KOPT-K1 (cell line): ENCODE measurements around the gene CDK5RAP2.

Experiments
- H3K27ac ChIP-seq: fragments of 200-600 bp; sonication (generic); 2 replicates; pipeline ENCODE4 v1.5.1; 2016; ENCODE audit warnings: antibody characterized with exemption, mild to moderate bottlenecking, low read depth, low read length; ENCODE audit not compliant: poor library complexity, severe bottlenecking
- H3K36me3 ChIP-seq: fragments of 200-600 bp; sonication (generic); 2 replicates; pipeline ENCODE4 v1.5.1; 2017; ENCODE audit warnings: antibody characterized with exemption, mild to moderate bottlenecking, low read length, moderate library complexity; ENCODE audit not compliant: insufficient read depth
- H3K9me3 ChIP-seq: fragments of 200-600 bp; sonication (generic); 2 replicates; pipeline ENCODE4 v1.5.1; 2017; ENCODE audit warnings: antibody characterized with exemption, low read length, mild to moderate bottlenecking; ENCODE audit not compliant: insufficient read depth, poor library complexity, severe bottlenecking

The CDK5RAP2 gene

DNA sequence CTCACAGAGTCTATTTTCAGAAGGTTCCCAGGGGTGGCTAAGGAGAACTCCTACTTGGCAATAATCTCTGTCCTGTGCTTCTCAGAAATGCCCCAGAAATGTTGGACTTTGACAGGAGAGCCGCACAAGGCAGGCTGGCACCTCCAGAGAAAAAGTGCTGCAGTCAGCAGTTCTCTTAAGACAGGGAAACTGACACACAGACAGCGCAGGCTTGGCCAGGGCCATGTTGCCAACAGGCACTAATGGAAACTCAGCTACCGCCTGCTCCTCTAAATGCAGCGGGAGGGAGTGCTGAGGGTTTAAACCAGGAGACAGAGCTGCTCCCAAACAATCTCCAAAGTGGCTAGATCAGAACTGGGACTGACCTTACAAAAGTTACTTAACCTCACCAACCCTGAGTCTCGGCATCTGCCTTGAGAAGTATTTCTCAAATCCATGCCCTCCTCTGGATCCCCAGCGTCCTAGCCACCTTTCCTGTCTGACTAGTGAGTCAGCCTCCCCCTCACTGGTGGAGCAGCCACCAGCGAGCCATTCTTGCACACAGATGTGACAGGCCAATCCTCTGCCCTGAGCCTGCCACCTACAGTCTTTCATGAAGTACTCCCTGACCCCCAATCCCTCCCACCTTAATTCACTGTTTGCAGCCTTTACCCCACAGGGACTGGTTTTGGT is 186.4 kb downstream of the CDK5RAP2 start:
- H3K36me3 ChIP-seq = peaks cover 84% of the 10 kb centered on the region
- peak overlapping the region; percentile 4 for H3K27ac ChIP-seq

GRCh38 chr9:120392711-120393110 is 187.3 kb downstream of the CDK5RAP2 start:
- Histone ChIP-seq H3K36me3 (peaks cover 85% of the 10 kb centered on the region), H3K27ac (no peak overlapping the region)

More for the DNA sequence above, 186.4 kb downstream of the CDK5RAP2 start:
- no peaks in the 10 kb centered on the region for H3K9me3 ChIP-seq

GRCh38 chr9:120392245-120392644 is 187.7 kb downstream of the CDK5RAP2 start:
- Histone ChIP-seq H3K9me3 (no peaks in the 10 kb centered on the region), H3K36me3 (peaks cover 86% of the 10 kb centered on the region), H3K27ac (no peak overlapping the region)

More at GRCh38 chr9:120392711-120393110, 187.3 kb downstream of the CDK5RAP2 start:
- H3K9me3 ChIP-seq = no peaks in the 10 kb centered on the region

DNA sequence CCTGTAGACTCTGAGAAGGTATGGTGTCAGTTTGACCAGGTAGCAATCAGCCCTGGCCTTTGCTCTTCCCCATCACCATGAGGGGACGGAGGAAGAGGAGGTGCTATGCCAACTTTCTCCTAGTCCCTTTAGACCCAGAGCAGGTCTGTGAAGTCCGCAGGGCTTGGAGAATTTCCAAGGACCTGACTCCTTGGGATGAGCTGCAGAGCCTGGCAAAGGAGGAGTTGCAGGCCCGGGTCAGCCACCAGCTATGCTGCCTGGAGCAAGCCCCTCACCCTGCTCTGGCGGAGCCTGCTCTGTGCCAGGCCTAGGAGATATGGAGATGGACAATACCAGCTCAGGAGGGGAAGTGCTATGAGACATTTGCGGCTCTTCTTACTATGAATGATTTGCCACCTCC is 188.3 kb downstream of the CDK5RAP2 start:
- H3K27ac ChIP-seq = no peak overlapping the region
- H3K36me3 ChIP-seq = peaks cover 81% of the 10 kb centered on the region

GRCh38 chr9:120390637-120391190 is 189.3 kb downstream of the CDK5RAP2 start:
- H3K27ac ChIP-seq = no peak overlapping the region
- peaks cover 75% of the 10 kb centered on the region for H3K36me3 ChIP-seq
- H3K9me3 ChIP-seq = no peaks in the 10 kb centered on the region

More for the DNA sequence above, 188.3 kb downstream of the CDK5RAP2 start:
- no peaks in the 10 kb centered on the region for H3K9me3 ChIP-seq

DNA sequence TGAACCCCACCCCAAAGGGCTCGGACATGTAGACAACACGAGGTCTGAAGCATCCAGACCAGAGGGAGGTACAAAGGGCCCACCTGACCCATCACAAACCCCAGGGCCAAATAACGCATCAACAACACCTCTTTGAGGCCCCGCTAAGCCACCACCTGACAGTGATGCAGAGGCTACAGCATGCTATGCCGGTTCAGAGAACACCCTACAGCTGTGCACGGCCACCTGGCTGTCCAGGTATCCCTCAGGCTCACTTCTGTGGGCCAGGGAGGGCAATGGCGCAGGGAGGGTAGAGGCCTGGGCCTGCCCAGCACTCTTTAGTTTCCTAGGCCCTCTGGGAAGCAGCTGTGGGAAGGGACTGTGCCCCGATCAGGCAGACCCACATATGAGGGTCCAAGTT is 190.1 kb downstream of the CDK5RAP2 start:
- Histone ChIP-seq H3K27ac (no peak overlapping the region), H3K9me3 (no peaks in the 10 kb centered on the region), H3K36me3 (peaks cover 75% of the 10 kb centered on the region)

DNA sequence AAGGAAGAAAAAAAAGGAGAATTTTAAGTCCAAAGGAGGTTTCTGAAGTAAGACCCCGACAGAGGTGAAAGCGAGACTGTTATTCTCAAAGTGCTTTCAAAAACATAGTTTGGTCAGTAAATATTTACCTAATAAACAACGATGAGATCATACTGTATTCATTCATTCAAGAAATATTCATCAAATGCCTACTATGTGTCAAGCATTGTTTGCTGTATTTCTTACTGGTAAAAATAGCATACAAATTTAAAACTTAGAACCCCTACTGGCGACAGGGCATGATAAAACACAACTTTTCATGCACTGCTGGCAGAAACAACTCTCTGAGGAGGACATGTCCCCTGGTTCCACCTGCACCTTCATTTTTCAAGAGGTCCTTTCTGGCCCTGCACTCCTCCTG is 190.7 kb downstream of the CDK5RAP2 start:
- Histone ChIP-seq H3K27ac (no peak overlapping the region), H3K9me3 (no peaks in the 10 kb centered on the region), H3K36me3 (peaks cover 71% of the 10 kb centered on the region)

DNA sequence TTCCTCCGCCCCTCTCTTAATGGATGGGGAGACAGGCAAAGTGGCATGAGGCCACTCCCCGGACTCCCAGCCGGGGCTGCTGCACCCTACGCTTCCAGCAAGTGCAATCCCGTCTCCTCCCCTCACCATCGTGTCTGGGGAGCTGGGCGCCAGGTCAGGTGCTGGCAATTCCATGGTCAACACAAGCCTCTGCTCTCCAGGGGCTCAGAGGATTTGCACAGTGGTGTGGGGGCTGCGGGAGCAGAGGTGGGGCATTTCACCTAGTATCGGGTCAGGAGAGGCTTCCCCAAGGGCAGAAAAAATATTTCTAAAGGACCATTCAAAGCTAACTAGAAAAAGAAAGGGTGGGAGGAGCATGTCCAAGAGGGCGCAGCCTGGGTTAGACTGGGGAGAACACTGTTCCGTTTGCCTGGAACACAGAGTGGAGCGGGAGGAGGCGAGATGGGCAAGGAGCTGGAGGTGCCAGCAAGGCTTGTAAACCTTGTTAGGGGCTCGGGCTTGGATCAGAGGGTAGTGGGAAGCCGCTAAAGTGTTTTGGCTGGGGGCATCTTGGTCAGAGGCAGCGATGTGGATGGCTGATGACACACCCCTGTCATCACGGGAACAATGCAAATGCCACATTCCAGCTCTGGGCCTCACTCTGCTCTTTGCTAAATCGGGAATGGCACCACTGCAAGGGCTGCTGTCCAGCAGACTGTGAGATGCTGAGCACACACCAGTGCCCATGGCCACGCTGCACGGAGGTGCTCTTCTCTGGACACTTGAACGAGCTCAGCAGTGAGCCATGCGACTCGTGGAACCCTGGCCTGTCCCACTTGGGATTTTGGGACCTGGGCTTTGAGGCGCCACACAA is 191.7 kb downstream of the CDK5RAP2 start:
- Histone ChIP-seq H3K9me3 (no peaks in the 10 kb centered on the region), H3K36me3 (peaks cover 60% of the 10 kb centered on the region), H3K27ac (no peak overlapping the region)

GRCh38 chr9:120387257-120388002 is 192.5 kb downstream of the CDK5RAP2 start:
- Histone ChIP-seq H3K27ac (no peak overlapping the region), H3K9me3 (no peaks in the 10 kb centered on the region), H3K36me3 (peaks cover 52% of the 10 kb centered on the region)

GRCh38 chr9:120386390-120387131 is 193.4 kb downstream of the CDK5RAP2 start:
- Histone ChIP-seq H3K27ac (no peak overlapping the region), H3K36me3 (peaks cover 43% of the 10 kb centered on the region), H3K9me3 (no peaks in the 10 kb centered on the region)

DNA sequence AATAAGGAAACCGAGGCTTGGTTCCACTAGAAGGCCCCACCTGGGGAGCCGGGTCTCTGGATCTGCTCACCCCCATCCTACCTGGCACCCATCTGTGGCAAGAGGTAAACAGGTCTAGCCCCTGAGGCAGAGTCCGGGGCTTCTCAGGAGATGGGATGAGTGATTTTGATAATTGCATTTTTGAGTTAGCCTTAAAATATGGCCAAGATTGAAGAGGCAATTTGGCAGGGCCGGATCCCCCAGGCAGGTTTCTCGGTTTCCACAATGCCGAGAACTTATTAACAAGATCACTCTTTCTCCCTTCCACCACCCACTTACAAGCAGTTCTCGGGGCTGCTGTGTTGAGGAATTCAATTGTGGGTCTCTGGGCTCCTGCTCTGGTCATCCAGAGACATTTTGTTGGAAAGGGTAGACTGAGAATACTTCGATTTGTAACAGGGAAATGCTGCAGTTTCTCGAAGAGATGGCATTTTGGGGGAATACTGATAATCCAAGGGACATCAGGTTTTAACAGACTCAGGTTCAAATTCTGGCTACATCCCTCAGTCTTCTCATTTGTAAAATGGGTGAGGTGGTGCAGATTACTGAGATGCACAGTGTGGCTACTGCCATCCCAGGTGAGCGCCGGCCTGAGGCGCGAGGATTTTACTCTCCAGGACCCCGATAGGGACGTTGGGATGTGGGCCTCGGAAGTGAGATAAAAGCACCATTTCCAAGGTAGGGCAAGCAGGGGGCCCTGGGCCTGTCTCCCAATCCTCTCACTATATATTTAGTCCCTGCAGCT is 194.2 kb downstream of the CDK5RAP2 start:
- Histone ChIP-seq H3K9me3 (no peaks in the 10 kb centered on the region), H3K36me3 (peaks cover 35% of the 10 kb centered on the region), H3K27ac (no peak overlapping the region)

- peaks cover 26% of the 10 kb centered on the region; the same call in 1 of the 2 replicates for H3K36me3 ChIP-seq
- no peaks in the 10 kb centered on the region for H3K9me3 ChIP-seq
- no peak overlapping the region for H3K27ac ChIP-seq
Observed at GRCh38 chr9:120384925-120385272, 195.1 kb downstream of the CDK5RAP2 start.

GRCh38 chr9:120383999-120384924 is 195.7 kb downstream of the CDK5RAP2 start:
- Histone ChIP-seq H3K36me3 (peaks cover 20% of the 10 kb centered on the region; the same call in 1 of the 2 replicates), H3K27ac (no peak overlapping the region), H3K9me3 (no peaks in the 10 kb centered on the region)
